T-helper 1 cell treated with Interleukin-12 subunit alpha and Interleukin-12 subunit beta and Interleukin-4 antibody, amounts not matched to agents 30 ng/mL and 1 ng/mL, for 36 hours (primary cell): ENCODE results near the gene SCLY. TPM values are rescaled to one million over a fixed set of nuclear protein-coding genes. Genes with fewer than 3 reads are reported as not detected.
"Not testable (repeated sequence)": the region's sequence is repeated elsewhere in the genome, so short reads cannot be mapped to it uniquely, and the experiment has no call there.

ENCODE experiments used
- intact Hi-C: fragments of 100-400 bp; cut with micrococcal nuclease; formaldehyde crosslinking; loops from one replicate; pipeline ENCODE4 v1.15.1; 2024
- total RNA-seq: library from RNA; stranded (reverse); gene quantifications from 2 replicates; pipeline ENCODE4 v1.2.3, GENCODE V29; 2022

SCLY gene
- total RNA-seq, 1 donor from 2014 or later = 55.5 TPM

DNA sequence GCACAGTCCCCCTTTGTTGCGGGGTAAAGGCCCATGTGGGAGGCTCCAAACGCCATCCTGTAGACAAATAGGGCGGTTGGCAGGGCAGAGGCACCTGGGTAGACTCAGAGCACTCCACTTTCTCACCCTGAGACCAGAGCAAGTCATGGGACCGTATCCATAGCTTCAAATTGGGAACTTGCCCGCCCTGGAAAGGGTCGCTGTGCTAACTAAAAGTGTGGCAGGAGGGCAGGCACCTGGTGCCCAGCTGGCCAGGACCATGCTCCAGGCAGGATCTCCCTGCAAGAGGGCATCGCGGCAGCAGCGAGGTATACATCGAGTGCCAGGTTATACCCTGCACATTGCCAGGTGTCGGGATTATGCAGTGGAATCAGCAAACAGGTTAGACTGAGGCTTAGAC, 20.8 kb upstream of the SCLY start:
- intact Hi-C loops = no loop called here

DNA sequence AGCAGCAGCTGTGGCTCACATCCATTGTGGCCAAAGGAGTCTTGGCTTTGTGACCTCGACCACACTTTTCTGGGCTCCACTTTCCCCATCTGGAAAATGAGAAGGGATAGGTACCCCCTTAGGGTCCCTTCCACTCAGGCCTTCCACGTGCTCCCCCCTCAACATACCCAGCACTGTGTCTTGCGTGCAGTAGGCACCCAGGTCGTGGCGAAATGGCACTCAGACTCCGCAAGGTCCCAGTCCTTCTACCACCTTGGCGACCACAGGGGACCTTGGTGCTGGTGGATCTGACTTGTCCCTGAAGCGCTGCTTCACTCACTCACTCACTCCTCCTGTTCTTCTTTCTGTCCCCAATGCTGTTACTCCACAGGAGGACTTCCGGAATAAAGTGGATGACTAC, 19.9 kb upstream of the SCLY start:
- intact Hi-C loops = no loop called here

DNA sequence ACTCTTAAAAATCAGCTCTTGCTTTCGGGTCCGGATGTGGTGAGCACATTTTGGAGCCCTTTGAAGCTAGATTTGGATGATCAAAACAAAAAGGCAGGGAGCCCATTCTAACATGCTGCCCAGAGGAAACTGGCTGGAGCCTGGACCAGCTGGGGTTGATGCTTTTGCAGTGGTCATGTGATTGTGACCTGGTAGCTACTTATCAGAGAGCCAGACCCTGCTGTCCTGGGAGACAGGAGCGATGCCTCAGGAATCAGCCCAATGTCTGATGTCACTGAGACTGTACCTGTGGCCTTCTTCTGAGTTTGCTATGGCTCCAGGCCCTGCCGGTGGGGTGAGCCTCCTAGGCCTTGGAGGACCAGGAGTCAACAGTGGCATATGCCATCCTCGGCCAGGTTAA, 18.7 kb upstream of the SCLY start:
- intact Hi-C loops = no loop called here

DNA sequence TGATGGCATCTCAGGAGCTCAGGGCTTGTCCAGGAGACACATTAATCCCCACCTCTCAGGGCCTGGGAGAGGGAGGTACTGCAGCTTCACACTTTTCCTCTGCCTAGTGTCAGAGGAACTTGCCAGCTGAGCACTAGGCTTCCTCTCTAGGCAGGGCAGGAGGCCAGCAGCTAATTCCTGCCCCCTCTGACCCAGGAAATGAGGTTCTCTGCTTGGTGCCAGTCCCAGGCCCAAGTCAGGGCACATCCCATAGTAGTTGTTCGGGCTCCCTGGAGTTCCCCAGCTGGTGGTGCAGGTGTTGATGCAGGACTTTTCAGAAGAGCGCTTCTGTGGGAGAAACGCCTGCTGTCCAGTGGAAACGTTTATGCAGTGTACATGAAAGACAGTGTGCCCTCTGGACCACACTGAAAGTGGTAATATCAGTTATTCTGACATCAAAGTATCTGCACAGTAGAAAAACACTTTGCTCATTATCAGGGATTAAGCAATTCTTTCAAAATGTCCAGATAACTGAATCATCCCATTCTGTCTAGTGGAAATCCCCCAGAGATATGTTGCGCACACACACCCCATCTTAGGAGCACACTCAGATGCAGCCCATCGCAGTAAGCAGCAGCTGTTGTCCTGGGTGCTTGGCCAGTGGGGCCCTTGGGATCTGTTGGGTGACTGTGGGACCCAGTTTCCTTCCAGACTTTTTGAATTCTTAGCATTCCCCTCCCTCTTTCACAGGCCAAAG, 17.8 kb upstream of the SCLY start:
- intact Hi-C loops = no loop called here

DNA sequence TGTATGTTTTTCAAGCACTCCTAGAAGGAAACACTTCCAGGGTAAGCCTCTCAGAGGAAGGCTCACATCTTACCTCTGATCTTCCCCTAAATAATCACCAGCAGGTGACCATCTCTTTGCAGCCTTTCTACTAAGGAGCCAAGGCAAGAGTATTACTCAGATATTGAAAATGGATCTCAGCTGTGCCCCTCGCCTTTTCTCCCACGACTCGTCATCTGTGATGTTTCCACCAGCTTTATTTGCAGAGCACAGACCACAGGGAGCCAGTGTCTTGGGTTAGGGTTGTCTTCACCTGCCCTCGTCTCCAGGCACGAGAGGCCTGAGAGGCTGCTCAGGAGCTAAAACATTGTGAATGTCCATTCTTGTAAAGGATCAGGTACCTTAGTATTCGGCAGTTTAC, 16.9 kb upstream of the SCLY start:
- intact Hi-C loops = no loop called here

DNA sequence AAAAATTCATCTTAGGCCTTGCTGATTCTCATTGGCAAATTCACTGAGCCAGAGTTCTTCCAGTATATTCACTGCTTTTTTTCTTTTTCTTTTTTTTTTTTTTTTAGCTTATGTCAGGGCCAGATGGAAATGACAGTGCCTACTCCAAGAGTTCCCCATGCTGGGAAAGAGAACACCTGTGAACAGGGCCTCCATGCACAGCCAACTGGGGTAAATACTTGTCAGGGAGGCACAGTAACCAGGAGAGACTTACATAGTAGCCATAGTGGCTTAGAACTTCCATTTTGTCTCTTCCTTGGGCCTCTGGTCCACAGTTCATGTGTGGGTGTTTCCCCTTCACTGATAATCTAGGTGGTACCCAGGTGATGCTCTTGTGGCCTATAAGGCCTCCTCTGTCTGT, 15.2 kb upstream of the SCLY start:
- intact Hi-C loops = no loop called here

DNA sequence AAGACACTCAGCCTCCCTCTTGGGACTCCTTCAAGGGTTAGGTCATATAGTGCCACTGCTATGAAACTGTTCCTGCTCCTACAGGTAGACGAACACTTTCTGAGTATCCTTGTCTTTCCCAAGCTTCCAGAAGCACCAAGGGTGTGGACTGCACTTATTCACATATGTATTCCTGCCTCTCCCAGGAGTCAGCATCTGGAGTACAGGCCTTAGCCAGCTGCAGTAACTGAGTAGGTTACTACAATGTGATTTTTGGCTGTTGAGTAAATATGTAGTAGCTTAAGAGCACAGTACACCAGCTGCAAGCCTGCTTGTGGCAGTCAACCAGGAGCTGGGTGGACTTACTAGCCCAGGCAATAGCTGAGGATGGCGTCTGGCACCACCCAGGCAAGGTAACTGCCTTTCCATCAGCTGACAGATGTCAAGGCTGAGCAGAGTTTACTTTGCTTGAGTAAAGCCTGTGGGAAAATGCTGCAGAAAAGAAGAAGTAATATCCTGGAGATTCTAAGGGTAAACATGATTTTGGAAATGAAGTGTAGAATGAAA, 14.0 kb upstream of the SCLY start:
- intact Hi-C loops = no loop called here

DNA sequence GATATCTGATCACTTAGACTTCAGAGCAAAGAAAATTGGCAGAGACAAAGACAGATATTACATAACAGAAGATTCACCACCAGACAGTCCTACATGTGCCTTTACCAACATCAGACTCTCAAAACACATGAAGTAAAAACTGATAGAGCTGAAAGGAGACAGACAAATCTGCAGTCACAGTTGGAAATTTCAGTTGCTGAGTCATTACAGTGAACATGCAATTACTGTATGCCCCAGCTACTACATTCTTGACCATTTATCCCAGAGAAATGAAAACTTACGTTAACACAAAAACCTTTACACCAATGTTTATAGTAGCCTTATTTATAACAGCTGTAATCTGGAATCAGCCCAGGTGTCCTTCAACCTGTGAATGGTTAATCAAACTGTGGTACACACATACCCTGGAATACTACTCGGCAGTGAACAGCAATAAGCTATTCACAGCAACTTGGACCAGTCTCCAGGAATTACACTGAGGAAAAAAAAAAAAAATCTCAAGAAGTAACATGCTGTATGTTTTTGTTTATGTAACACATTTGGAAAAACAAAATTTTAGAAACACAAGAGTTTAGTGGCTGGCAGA, 7.5 kb upstream of the SCLY start:
- intact Hi-C loops = no loop called here

DNA sequence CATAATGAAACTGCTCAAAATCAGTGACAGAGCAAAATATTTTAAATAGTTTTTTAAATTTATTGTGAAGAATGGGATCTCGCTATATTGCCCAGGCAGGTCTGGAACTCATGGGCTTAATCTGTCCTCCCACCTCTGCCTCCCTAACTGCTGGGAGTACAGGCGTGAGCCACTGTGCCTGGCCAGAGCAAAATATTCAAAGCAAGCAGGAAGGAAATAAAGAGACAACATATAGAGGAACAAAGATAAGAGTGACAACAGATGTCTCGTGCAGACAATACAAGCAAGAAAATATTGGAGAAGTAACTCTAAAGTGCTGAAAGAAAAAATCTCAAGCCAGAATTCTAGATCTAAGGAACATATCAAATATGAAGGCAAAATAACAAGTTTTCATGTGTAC, 5.0 kb upstream of the SCLY start:
- intact Hi-C loops = no loop called here

DNA sequence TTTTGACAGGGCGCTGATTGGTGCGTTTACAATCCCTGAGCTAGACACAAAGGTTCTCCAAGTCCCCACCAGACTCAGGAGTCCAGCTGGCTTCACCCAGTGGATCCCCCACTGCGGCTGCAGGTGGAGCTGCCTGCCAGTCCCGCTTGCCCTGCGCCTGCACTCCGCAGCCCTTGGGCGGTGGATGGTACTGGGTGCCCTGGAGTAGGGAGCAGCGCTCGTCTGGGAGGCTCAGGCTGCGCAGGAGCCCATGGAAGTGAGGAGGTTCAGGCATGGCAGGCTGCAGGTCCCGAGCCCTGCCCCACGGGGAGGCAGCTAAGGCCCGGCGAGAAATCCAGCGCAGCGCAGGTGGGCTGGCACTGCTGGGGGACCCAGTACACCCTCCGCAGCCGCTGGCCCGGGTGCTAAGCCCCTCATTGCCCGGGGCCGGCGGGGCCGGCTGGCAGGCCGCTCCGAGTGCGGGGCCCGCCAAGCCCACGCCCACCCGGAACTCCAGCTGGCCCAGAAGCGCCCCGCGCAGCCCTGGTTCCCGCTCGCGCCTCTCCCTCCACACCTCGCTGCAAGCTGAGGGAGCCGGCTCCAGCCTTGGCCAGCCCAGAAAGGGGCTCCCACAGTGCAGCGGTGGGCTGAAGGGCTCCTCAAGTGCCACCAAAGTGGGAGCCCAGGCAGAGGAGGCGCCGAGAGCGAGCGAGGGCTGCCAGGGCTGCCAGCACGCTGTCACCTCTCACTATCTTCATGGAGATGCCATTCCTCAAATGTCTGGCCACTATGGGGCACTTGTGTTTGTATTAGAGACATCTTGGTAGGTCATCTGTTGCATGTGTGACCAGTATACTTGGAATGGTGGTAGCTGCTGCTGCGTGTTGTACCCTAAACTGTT, 2.9 kb upstream of the SCLY start:
- intact Hi-C loops = not testable (repeated sequence)

DNA sequence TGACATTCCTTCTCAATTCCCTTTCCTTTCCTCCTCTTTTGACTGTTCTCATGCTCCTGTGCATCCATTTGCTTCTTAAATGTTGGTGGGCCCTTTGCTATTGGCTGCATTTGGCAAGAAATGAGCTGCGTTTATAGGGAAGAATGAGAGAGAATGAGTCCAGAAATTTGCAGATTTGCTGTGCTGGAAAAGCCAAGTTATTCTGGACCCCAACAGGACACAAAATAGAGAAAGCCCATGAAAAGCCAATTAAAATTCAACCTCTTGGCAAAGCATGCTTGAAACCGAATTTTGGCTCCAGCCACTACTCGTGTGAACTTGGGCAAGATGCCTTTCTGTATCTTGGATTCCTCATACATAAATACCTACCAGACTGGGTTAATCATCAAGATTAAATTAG, 1.3 kb upstream of the SCLY start:
- intact Hi-C loops = no loop called here

DNA sequence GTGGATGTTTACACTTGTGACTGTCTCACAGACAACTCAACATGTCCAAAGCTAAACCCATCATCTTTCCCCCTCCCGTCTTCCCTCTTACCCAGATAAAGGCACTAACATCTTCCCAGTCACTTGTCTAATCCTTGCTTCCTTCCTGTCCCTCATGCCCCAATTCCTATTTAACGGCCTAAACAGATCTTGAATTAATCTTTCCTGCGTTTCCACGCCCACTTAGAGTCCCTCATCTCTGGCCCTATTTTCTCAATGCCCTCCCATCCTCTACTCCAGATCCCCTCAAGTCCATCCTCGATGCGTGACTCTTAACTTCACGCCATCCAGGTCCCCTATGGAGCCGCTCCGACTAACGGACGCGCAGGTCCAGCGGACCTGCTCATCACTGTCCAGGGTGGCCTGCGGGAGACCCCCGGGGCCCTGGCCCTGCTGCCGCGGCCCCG, 682 bp upstream of the SCLY start:
- intact Hi-C loops = loop anchor here (1.0 to 2.0 kb wide), 8 partner anchors 62 to 387 kb away; partner anchors contain the start of genes HES6, ILKAP and PER2

DNA sequence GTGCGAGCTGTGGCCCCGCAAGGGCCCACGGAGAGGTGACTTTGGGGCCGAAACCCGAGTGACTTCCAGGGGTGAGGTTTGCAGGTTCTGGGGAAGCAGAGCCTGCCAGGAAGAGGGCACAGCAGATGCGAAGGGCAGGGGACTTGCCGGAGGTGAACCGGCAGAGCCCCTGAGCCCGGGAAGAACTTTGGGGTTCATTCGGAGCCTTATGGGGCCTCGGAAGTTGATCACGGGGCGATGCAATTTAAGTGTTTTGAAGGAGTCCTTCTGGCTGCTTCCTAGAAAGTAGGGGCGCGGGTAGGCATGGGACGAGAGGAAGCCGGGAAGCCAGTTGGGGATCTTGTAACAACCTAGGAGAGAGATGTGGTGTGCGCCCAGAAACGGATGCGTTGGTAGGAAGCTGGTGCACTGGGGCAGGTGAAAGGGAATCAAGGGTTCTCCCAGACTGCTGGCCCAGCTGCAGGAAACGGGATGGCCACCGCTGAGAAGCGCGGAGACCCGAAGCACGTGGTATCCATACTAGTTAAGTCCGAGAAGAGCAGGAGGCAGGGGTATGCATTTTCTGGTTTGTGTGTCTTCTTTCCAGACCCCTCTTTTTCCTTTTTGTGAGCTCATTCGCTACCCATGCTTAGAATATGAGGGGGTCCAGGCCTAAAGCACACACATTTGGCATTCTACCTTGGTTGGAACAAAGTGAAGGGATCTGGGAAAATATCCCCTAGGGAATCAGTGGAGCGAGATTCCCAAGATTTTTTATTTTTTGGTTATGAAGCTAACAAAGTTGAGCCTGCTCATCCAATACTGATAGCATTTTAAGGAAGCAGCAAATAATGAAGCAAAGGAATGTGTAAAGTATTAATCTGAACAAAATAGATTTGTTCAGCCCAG, 758 bp downstream of the SCLY start:
- intact Hi-C loops = loop anchor here (1.0 to 2.0 kb wide), 7 partner anchors 138 to 389 kb away; partner anchors contain the start of genes HES6 and TRAF3IP1

DNA sequence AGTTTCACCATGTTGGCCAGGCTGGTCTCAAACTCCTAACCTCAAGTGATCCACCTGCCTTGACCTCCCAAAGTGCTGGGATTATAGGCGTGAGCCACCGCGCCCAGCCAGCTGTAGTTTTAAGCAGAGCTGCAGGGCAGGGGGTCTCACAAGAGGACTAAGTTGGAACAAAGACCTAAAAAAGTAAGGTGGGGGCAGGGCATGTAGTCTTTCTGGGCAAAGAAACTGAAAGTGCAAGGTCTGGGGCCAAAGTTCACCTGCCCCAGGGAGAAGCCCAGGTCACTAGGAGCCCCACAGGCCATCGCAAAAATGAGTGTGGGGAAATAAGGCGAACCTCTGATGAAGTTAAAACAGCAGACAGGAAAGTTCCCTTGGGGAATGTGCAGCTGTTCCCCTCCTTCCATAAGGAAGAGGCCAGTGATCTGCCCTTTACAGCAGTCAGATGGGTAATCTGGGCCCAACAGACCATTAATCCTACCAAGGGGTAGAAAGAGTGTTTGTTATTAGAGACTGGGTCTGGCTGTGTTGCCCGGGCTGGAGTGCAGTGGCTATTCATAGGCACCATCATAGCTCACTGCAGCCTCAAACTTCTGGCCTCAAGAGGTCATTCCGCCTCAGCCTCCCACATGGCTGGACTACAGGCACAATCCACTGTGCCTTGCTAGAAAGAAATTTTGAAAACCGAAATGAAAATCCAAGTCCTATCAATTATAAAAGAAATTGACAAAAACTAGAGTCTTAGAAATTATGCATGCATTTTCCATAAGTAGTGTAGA, 2.8 kb downstream of the SCLY start:
- intact Hi-C loops = no loop called here

DNA sequence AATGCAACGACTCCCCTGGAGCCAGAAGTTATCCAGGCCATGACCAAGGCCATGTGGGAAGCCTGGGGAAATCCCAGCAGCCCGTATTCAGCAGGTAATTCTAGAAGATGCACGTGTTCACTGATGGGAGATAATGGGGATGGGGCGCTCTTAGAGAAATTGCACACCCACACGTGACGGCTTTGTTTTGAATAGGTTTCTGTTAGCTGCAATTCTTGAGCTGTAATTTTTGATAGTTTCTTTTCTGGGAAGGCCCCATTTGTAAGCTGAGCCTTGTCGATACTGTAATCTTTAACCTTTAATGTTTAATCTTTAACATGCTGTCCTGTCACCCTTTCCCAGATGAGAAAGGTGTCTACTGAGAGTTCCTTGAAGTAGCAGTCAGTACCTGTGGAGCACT, 3.6 kb downstream of the SCLY start:
- intact Hi-C loops = no loop called here

DNA sequence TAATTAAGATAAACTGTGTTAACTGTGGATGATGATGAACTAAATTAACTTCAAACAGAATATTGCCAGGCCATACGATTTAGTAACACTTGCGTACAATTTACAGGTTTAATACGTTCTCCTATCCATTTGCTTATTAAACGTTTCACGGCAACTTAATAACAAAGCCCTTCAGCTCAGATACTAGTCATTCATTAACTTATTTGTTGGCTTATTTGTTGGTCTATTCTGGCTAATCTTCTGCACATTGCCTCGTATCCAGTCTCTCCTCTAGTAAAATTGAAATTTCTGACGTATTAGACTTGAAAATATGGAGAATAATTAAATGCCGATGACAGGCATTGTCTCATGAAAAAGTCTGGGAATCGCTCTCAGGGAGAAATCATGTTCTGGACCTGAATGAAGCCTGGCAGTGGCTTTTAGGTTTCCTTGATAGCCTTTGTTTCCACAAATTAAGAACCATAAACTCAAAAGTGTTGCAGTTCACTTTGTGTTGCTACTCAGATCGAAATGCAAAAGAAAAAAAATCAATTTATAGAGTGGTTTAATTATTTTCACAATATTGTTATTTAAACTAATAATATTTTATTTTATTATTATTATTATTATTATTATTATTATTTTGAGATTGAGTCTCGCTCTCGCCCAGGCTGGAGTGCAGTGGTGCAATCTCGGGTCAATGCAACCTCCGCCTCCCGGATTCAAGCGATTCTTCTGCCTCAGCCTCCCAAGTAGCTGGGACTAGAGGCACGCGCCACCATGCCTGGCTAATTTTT, 4.5 kb downstream of the SCLY start:
- intact Hi-C loops = no loop called here

DNA sequence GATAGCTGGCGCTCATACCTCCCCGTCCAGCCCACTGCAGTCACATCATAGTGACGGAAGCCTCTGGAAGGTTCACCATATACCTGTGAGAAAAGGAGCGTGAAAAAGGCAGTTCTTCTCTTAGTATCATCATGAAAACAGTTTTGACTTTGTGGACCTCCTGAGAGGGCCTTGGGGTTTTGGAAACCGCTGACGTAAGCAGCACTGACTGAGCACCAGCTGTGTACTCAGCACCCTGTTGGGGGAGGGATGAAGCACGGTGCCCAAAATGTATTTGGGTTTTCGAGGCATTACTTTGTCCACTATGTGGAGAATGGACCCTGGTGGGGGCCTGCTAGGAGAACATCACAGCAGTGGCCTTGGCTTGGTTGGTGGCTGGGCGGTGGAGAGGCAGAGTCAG, 5.4 kb downstream of the SCLY start:
- intact Hi-C loops = no loop called here

DNA sequence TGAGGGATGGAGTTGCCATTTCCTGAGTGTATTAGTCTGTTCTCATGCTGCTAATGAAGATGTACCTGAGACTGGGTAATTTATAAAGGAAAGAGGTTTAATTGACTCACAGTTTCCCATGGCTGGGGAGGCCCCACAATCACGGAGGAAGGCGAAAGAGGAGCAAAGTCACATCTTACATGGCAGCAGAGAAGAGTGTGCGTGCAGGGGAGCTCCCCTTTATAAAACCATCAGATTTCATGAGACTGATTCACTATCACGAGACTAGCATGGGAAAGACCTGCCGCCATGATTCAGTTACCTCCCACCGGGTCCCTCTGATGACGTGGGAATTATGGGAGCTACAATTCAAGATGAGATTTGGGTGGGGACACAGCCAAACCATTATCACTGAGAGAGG, 5.9 kb downstream of the SCLY start:
- intact Hi-C loops = not testable (repeated sequence)

DNA sequence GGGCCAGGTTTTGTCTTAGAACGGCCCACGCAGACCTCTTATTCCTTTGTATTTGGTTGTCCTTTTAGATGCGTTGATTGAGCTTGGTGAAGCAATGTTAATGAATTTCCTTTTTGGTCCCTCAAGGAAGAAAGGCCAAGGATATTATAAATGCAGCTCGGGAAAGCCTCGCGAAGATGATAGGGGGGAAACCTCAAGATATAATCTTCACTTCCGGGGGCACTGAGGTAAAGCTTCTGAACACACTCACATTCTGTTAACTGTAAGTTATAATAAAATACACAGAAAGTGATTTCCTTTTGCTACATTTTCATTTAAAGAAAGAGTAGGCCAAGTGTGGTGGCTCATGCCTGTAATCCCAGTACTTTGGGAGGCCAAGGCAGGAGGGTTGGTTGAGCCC, 7.1 kb downstream of the SCLY start:
- intact Hi-C loops = no loop called here
